K562 (cell line): ENCODE measurements around the gene NXF1. TPM values are rescaled to one million over a fixed set of nuclear protein-coding genes. Genes with fewer than 3 reads are reported as not detected.
A peak's percentile ranks its signal among the peaks of the same experiment; 100 is the strongest.

Source experiments
- ATF7 ChIP-seq: fragments of 450-650 bp; IDR thresholded peaks from 2 replicates; pipeline ENCODE4 v1.7.1; 2014; ENCODE audit warnings: mild to moderate bottlenecking, moderate library complexity
- COPS2 ChIP-seq: fragments of 450-650 bp; conservative IDR thresholded peaks from 2 replicates; pipeline ENCODE4 v1.6.1; 2016; ENCODE audit warnings: mild to moderate bottlenecking, moderate library complexity
- EP400 ChIP-seq: fragments of 450-650 bp; IDR thresholded peaks from 2 replicates; pipeline ENCODE4 v1.6.1; 2017; ENCODE audit warnings: antibody characterized with exemption, mild to moderate bottlenecking, moderate library complexity
- FOXA3 ChIP-seq, 2 experiments: fragments of 450-650 bp in 1 of 2; sonication (generic) in 1 of 2; formaldehyde crosslinking; IDR thresholded peaks in 1 of 2; conservative IDR thresholded peaks in 1 of 2; 2 replicates each; pipeline versions ENCODE4 v1.4.0 to v1.8.0; 2020 to 2022; ENCODE audit warnings: mild to moderate bottlenecking in 2 of 2, missing genetic modification reagents in 1 of 2
- HIVEP1 ChIP-seq: fragments of 250-450 bp; sonication (Bioruptor Pico); IDR thresholded peaks from 2 replicates; pipeline ENCODE4 v1.4.0; 2020; ENCODE audit warnings: mild to moderate bottlenecking
- POU5F1 ChIP-seq: fragments of 150-350 bp; IDR thresholded peaks from 2 replicates; pipeline ENCODE4 v1.6.1; 2014; ENCODE audit warnings: borderline replicate concordance, low read length, low read depth, mild to moderate bottlenecking; ENCODE audit not compliant: partially characterized antibody
- RBM22 ChIP-seq: fragments of 200-400 bp; formaldehyde crosslinking; IDR thresholded peaks from 2 replicates; pipeline ENCODE4 v1.6.1; 2018; ENCODE audit warnings: low read length, low read depth; ENCODE audit not compliant: poor library complexity, severe bottlenecking
- RBM39 ChIP-seq: fragments of 200-400 bp; formaldehyde crosslinking; optimal IDR thresholded peaks from 2 replicates; pipeline ENCODE3; 2018; ENCODE audit warnings: low read depth, low read length
- SAFB ChIP-seq: fragments of 200-400 bp; formaldehyde crosslinking; IDR thresholded peaks from 2 replicates; pipeline ENCODE4 v1.6.1; 2017; ENCODE audit warnings: low read depth, low read length, borderline replicate concordance
- SAFB2 ChIP-seq: fragments of 200-400 bp; formaldehyde crosslinking; IDR thresholded peaks from 2 replicates; pipeline ENCODE4 v1.6.1; 2018; ENCODE audit warnings: borderline replicate concordance, low read length, low read depth, moderate library complexity; ENCODE audit not compliant: severe bottlenecking
- SNIP1 ChIP-seq: fragments of 450-650 bp; IDR thresholded peaks from 2 replicates; pipeline ENCODE4 v1.7.1; 2017; ENCODE audit warnings: low read depth, mild to moderate bottlenecking
- SUPT5H ChIP-seq: fragments of 450-650 bp; IDR thresholded peaks from 2 replicates; pipeline ENCODE4 v1.6.1; 2016
- ZC3H8 ChIP-seq: fragments of 450-650 bp; IDR thresholded peaks from 2 replicates; pipeline ENCODE4 v1.6.1; 2017
- ZNF23 ChIP-seq: fragments of 250-450 bp; sonication (Bioruptor Pico); IDR thresholded peaks from 2 replicates; pipeline ENCODE4 v1.4.0; 2020; ENCODE audit warnings: mild to moderate bottlenecking
- polyA plus RNA-seq, 8 experiments: library from polyadenylated mRNA; depleted of rRNA in 4 of 8; stranded (reverse) in 5 of 8; unstranded in 3 of 8; fragments of >200 nt; fragmentation: Nextera tagmentation in 2 of 8; fragmentation: Illumina TruSeq in 1 of 8; extraction: Ambion mirVana in 2 of 8; extraction: Trizol in 1 of 8; gene quantifications; 2 replicates each; pipeline versions ENCODE4 v1.2.1 to v1.2.3, GENCODE V29; 2011 to 2014; ENCODE audit warnings: inconsistent platforms in 1 of 8, missing spikeins in 1 of 8
- total RNA-seq, 7 experiments: library from RNA; depleted of rRNA in 6 of 7; stranded (reverse); fragments of >200 nt in 6 of 7; fragmentation: Illumina TruSeq in 2 of 7; extraction: Trizol in 2 of 7; gene quantifications; 2 replicates each; pipeline versions ENCODE4 v1.2.1 to v1.2.3, GENCODE V29; 2011 to 2021; ENCODE audit warnings: low replicate concordance in 1 of 7
- TF ChIP-seq, protein P1 (sequence below), 2 experiments: fragments of 450-650 bp; IDR thresholded peaks; 2 replicates each; pipeline ENCODE4 v1.6.1; 2016
- TF ChIP-seq, protein P2 (sequence below): sonication (generic); formaldehyde crosslinking; IDR thresholded peaks from 2 replicates; pipeline ENCODE4 v1.9.0; 2022; ENCODE audit warnings: mild to moderate bottlenecking, missing genetic modification reagents
- TF ChIP-seq, protein P3 (sequence below): fragments of 200-800 bp; sonication (Bioruptor generic); IDR thresholded peaks from 2 replicates; pipeline ENCODE4 v1.6.1; 2017; ENCODE audit warnings: missing genetic modification characterization, missing compliant biosample characterization
- TF ChIP-seq, protein P4 (sequence below): sonication (generic); formaldehyde crosslinking; IDR thresholded peaks from 2 replicates; pipeline ENCODE4 v1.8.1; 2023; ENCODE audit warnings: mild to moderate bottlenecking, missing genetic modification reagents
- TF ChIP-seq, protein P5 (sequence below): fragments of 450-650 bp; formaldehyde crosslinking; IDR thresholded peaks from 2 replicates; pipeline ENCODE4 v1.4.0; 2020; ENCODE audit warnings: mild to moderate bottlenecking, moderate library complexity
- TF ChIP-seq, protein P6 (sequence below): fragments of 250-450 bp; sonication (Bioruptor Pico); IDR thresholded peaks from 2 replicates; pipeline ENCODE4 v1.9.0; 2021; ENCODE audit warnings: mild to moderate bottlenecking, inconsistent platforms

The NXF1 gene
- total and polyA plus RNA-seq, 9 of the 15 experiments (the other 6 are each of a cell fraction or from before 2014, with no cell fraction given) = 18.1 to 98.3 (median 35.8) TPM

DNA sequence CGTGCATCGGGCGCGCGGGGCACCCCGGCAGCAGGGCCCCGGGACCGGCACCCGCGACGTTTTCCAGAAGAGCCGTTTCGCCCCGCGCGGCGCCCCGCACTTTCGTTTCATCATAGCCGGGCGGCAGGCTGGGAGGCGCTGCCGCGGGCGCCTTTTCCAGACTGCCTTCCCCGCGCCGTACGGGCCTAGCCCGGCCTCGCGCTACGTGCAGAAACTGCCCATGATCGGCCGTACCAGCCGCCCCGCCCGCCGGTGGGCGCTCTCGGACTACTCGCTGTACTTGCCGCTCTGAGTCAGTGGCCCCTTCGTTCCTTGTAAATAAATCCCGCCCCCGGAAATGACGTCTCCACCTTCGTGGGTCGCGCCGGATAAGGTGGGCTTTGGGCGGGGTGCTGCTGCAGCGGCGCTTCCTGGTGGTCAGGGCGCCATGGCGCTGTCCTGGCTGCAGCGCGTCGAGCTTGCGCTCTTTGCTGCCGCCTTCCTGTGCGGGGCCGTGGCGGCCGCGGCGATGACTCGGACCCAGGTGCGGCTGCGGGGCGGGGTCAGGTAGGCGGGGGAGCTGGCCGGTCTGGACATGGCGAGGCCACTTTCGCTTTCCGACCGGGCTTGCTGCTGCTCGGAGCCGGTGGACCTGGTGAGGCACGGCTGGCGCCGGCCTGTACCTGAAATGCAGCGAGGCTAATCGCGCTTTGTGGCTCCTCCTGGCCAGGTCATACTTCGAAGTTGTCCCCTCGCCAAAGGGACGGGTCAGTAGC lies 18.1 kb downstream of the NXF1 start, which contains the start of gene TMEM179B (continued):
- TF ChIP-seq, protein P1, sequence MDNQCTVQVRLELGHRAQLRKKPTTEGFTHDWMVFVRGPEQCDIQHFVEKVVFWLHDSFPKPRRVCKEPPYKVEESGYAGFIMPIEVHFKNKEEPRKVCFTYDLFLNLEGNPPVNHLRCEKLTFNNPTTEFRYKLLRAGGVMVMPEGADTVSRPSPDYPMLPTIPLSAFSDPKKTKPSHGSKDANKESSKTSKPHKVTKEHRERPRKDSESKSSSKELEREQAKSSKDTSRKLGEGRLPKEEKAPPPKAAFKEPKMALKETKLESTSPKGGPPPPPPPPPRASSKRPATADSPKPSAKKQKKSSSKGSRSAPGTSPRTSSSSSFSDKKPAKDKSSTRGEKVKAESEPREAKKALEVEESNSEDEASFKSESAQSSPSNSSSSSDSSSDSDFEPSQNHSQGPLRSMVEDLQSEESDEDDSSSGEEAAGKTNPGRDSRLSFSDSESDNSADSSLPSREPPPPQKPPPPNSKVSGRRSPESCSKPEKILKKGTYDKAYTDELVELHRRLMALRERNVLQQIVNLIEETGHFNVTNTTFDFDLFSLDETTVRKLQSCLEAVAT (IDR thresholded peaks at IDR 0.05) = peak in 1 of 2 experiments; percentile 49; a peak in 2 of 4 replicates
- peak; percentile 91 for TF ChIP-seq ATF7
- TF ChIP-seq, protein P2, sequence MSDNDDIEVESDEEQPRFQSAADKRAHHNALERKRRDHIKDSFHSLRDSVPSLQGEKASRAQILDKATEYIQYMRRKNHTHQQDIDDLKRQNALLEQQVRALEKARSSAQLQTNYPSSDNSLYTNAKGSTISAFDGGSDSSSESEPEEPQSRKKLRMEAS (CRISPR knock-in tag) = peak; percentile 91
- TF ChIP-seq ZNF23 (CRISPR knock-in tag) = no peak
- TF ChIP-seq RBM39 = no peak
- TF ChIP-seq SNIP1 = no peak
- peak in 1 of 2 experiments; percentile 77; a peak in 3 of 4 replicates for TF ChIP-seq FOXA3 (CRISPR knock-in tag; conservative IDR thresholded peaks at IDR 0.05 in 1 of 2, IDR thresholded peaks at IDR 0.05 in 1 of 2)
- no peak for TF ChIP-seq POU5F1
- peak; percentile 97 for TF ChIP-seq SUPT5H
- TF ChIP-seq, protein P3, sequence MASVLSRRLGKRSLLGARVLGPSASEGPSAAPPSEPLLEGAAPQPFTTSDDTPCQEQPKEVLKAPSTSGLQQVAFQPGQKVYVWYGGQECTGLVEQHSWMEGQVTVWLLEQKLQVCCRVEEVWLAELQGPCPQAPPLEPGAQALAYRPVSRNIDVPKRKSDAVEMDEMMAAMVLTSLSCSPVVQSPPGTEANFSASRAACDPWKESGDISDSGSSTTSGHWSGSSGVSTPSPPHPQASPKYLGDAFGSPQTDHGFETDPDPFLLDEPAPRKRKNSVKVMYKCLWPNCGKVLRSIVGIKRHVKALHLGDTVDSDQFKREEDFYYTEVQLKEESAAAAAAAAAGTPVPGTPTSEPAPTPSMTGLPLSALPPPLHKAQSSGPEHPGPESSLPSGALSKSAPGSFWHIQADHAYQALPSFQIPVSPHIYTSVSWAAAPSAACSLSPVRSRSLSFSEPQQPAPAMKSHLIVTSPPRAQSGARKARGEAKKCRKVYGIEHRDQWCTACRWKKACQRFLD (CRISPR knock-in tag) = peak; percentile 62
- TF ChIP-seq, protein P4, sequence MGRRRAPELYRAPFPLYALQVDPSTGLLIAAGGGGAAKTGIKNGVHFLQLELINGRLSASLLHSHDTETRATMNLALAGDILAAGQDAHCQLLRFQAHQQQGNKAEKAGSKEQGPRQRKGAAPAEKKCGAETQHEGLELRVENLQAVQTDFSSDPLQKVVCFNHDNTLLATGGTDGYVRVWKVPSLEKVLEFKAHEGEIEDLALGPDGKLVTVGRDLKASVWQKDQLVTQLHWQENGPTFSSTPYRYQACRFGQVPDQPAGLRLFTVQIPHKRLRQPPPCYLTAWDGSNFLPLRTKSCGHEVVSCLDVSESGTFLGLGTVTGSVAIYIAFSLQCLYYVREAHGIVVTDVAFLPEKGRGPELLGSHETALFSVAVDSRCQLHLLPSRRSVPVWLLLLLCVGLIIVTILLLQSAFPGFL (CRISPR knock-in tag) = no peak
- TF ChIP-seq, protein P5, sequence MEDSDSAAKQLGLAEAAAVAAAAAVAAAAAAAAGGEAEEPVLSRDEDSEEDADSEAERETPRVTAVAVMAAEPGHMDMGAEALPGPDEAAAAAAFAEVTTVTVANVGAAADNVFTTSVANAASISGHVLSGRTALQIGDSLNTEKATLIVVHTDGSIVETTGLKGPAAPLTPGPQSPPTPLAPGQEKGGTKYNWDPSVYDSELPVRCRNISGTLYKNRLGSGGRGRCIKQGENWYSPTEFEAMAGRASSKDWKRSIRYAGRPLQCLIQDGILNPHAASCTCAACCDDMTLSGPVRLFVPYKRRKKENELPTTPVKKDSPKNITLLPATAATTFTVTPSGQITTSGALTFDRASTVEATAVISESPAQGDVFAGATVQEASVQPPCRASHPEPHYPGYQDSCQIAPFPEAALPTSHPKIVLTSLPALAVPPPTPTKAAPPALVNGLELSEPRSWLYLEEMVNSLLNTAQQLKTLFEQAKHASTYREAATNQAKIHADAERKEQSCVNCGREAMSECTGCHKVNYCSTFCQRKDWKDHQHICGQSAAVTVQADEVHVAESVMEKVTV (CRISPR knock-in tag) = peak; percentile 37; the same call in 1 of the 2 replicates
- TF ChIP-seq HIVEP1 (CRISPR knock-in tag) = no peak
- TF ChIP-seq EP400 = peak; percentile 93
- TF ChIP-seq SAFB = peak; percentile 30; the same call in 1 of the 2 replicates
- TF ChIP-seq COPS2 = no peak
- peak; percentile 38 for TF ChIP-seq RBM22
- TF ChIP-seq SAFB2 = no peak
- TF ChIP-seq ZC3H8 = no peak
- TF ChIP-seq, protein P6, sequence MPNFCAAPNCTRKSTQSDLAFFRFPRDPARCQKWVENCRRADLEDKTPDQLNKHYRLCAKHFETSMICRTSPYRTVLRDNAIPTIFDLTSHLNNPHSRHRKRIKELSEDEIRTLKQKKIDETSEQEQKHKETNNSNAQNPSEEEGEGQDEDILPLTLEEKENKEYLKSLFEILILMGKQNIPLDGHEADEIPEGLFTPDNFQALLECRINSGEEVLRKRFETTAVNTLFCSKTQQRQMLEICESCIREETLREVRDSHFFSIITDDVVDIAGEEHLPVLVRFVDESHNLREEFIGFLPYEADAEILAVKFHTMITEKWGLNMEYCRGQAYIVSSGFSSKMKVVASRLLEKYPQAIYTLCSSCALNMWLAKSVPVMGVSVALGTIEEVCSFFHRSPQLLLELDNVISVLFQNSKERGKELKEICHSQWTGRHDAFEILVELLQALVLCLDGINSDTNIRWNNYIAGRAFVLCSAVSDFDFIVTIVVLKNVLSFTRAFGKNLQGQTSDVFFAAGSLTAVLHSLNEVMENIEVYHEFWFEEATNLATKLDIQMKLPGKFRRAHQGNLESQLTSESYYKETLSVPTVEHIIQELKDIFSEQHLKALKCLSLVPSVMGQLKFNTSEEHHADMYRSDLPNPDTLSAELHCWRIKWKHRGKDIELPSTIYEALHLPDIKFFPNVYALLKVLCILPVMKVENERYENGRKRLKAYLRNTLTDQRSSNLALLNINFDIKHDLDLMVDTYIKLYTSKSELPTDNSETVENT (CRISPR knock-in tag) = peak; percentile 74
